Keratinocyte (primary cell): ENCODE data around the gene SMPD2. TPM values are rescaled to one million over a fixed set of nuclear protein-coding genes. Genes with fewer than 3 reads are reported as not detected.
A peak's percentile ranks its signal among the peaks of the same experiment; 100 is the strongest.

Source experiments
- DNase-seq: peaks from one replicate; pipeline ENCODE4 v3.0.0-alpha.2; 2011; ENCODE audit warnings: low read depth, missing footprints, low spot score
- FAIRE-seq: peaks from 2 replicates; lab custom pipeline; 2011; peaks lifted over from hg19 to GRCh38; lab: Jason Lieb, UNC
- H2AFZ ChIP-seq: 2 replicates; pipeline ENCODE4 v1.6.0; 2012; ENCODE audit warnings: low read length, control low read depth, inconsistent platforms; ENCODE audit not compliant: control insufficient read depth
- H3K27ac ChIP-seq: 2 replicates; pipeline ENCODE4 v1.5.1; 2011; ENCODE audit warnings: low read length; ENCODE audit not compliant: control insufficient read depth, insufficient read depth
- H3K27me3 ChIP-seq: 3 replicates; pipeline ENCODE4 v1.6.0; 2011; ENCODE audit warnings: low read length; ENCODE audit not compliant: control insufficient read depth, insufficient read depth; ENCODE audit errors: extremely low read depth
- H3K36me3 ChIP-seq, 2 experiments: 2 replicates in 1 of 2; 3 replicates in 1 of 2; pipeline ENCODE4 v1.5.1; 2011; ENCODE audit warnings: low read length in 2 of 2, mild to moderate bottlenecking in 1 of 2; ENCODE audit not compliant: control insufficient read depth in 2 of 2, insufficient read depth in 2 of 2; ENCODE audit errors: extremely low read depth in 1 of 2
- H3K4me1 ChIP-seq: 3 replicates; pipeline ENCODE4 v1.5.1; 2011; ENCODE audit warnings: low read length; ENCODE audit not compliant: control insufficient read depth, insufficient read depth; ENCODE audit errors: extremely low read depth
- H3K4me2 ChIP-seq: 3 replicates; pipeline ENCODE4 v1.6.0; 2011; ENCODE audit warnings: low read depth, low read length; ENCODE audit not compliant: control insufficient read depth, insufficient read depth; ENCODE audit errors: extremely low read depth
- H3K4me3 ChIP-seq, 3 experiments: fragments of 200-600 bp in 1 of 3; sonication (generic) in 1 of 3; 2 replicates in 2 of 3; 3 replicates in 1 of 3; pipeline ENCODE4 v1.5.1; 2011 to 2016; ENCODE audit warnings: low read length in 3 of 3, mild to moderate bottlenecking in 3 of 3, control low read depth in 2 of 3, inconsistent platforms in 1 of 3, low read depth in 1 of 3, mixed read lengths in 1 of 3, mixed run types in 1 of 3, moderate library complexity in 1 of 3; ENCODE audit not compliant: control insufficient read depth in 2 of 3, insufficient read depth in 2 of 3; ENCODE audit errors: extremely low read depth in 1 of 3
- H3K79me2 ChIP-seq: 2 replicates; pipeline ENCODE4 v1.6.0; 2012; ENCODE audit warnings: low read length; ENCODE audit not compliant: control insufficient read depth, insufficient read depth
- H3K9ac ChIP-seq: 3 replicates; pipeline ENCODE4 v1.6.0; 2011; ENCODE audit warnings: low read length; ENCODE audit not compliant: control insufficient read depth, insufficient read depth; ENCODE audit errors: extremely low read depth
- H3K9me1 ChIP-seq: 3 replicates; pipeline ENCODE4 v1.6.0; 2011; ENCODE audit warnings: low read length; ENCODE audit not compliant: control insufficient read depth, insufficient read depth; ENCODE audit errors: extremely low read depth
- H3K9me3 ChIP-seq: 2 replicates; pipeline ENCODE4 v1.5.1; 2012; ENCODE audit warnings: low read depth, low read length; ENCODE audit not compliant: control insufficient read depth
- H4K20me1 ChIP-seq: 3 replicates; pipeline ENCODE4 v1.6.0; 2011; ENCODE audit warnings: low read length; ENCODE audit not compliant: control insufficient read depth, insufficient read depth; ENCODE audit errors: extremely low read depth
- EZH2 ChIP-seq: IDR thresholded peaks from one replicate; pipeline ENCODE4 v1.6.1; 2012; ENCODE audit warnings: inconsistent platforms, mild to moderate bottlenecking, low read length, moderate library complexity
- dilution Hi-C: fragments of 300-500 bp; cut with MboI; formaldehyde crosslinking; loops from one replicate; pipeline ENCODE4 v1.7.0; 2020; ENCODE audit warnings: low sequenced_read_pairs; ENCODE audit not compliant: extremely low pct_ligation_motif_present
- polyA plus RNA-seq, 5 experiments: library from polyadenylated mRNA; depleted of rRNA in 3 of 5; stranded (reverse) in 3 of 5; stranded (forward) in 1 of 5; unstranded in 1 of 5; fragments of >200 nt; gene quantifications; 1 replicate in 1 of 5; 2 replicates in 3 of 5; 3 replicates in 1 of 5; pipeline versions ENCODE4 v1.2.1 to v1.2.3, GENCODE V29; 2011 to 2012; ENCODE audit warnings: missing spikeins in 2 of 5, low read depth in 1 of 5, low replicate concordance in 1 of 5
- TF ChIP-seq, protein P1 (sequence below), 3 experiments: IDR thresholded peaks in 1 of 3; conservative IDR thresholded peaks in 1 of 3; optimal IDR thresholded peaks in 1 of 3; 2 replicates in 2 of 3; 3 replicates in 1 of 3; pipeline versions ENCODE3 to v1.5.1; 2011; ENCODE audit warnings: low read length in 3 of 3, mild to moderate bottlenecking in 3 of 3, moderate library complexity in 2 of 3, control low read depth in 1 of 3, inconsistent platforms in 1 of 3; ENCODE audit not compliant: insufficient read depth in 2 of 3; ENCODE audit errors: extremely low read depth in 1 of 3

SMPD2 gene
- polyA plus RNA-seq, 1 donor (not counting 4 experiments of a cell fraction or from before 2014, with no cell fraction given), result 11.7 TPM

DNA sequence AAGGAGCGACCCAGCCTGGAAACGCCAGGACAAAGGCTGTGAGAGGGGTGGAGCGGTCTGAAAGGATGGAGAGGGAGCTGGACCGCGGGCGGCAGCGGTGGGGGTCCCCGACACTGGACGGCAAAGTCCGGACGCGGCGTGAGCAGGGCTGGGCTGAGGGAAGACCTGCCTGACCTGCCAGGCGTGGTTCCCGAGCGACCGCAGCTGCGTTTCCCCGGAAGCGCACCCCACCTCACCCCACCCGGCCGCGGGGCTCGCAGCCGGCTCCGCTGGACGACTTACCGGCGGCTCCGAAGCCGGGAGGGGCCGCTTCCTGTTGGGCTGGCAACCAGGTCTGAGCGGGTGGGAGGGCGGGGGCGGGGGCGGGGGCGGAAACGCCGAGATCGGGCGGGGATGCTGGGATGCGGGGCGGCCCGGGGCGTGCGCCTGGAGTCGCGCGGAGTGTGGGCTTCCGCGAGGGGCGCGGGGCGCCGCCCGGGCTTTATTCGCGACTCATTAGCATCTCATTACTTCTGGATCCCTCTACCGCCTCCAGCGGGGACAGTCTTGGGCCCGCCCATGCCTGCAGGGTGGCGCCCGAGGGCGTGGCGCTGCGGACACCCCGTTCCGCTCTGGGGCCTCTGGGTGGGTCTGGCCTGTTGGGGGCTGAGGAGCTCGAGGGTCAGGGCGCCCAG lies 15.1 kb downstream of the SMPD2 start, which contains the start of gene MICAL1:
MICAL1 (minus strand) TSS at position 336 of the 674 bp plus-strand sequence. CDS start 1,576 bp downstream, outside the sequence.
- Histone ChIP-seq H3K36me3 (peaks cover 5 to 17% of the 10 kb centered on the region in 2 experiments), H3K79me2 (peaks cover 2% of the 10 kb centered on the region), H3K9ac (peak within 1 kb of the TSS; percentile 81), H3K4me1 (peaks cover 22% of the 10 kb centered on the region), H3K4me3 (peak within 1 kb of the TSS; percentile 79 to 92 (median 79)), H3K27me3 (no peaks in the 10 kb centered on the region), H2AFZ (peak within 1 kb of the TSS; percentile 89), H3K9me1 (no peaks in the 10 kb centered on the region), H3K9me3 (no peaks in the 10 kb centered on the region), H4K20me1 (no peaks in the 10 kb centered on the region), H3K4me2 (peak within 1 kb of the TSS; percentile 79), H3K27ac (no peak within 1 kb of the TSS)
- dilution Hi-C loops, result no loop called here
- DNase-seq (no peak), FAIRE-seq (no peak)
- TF ChIP-seq, protein P1, sequence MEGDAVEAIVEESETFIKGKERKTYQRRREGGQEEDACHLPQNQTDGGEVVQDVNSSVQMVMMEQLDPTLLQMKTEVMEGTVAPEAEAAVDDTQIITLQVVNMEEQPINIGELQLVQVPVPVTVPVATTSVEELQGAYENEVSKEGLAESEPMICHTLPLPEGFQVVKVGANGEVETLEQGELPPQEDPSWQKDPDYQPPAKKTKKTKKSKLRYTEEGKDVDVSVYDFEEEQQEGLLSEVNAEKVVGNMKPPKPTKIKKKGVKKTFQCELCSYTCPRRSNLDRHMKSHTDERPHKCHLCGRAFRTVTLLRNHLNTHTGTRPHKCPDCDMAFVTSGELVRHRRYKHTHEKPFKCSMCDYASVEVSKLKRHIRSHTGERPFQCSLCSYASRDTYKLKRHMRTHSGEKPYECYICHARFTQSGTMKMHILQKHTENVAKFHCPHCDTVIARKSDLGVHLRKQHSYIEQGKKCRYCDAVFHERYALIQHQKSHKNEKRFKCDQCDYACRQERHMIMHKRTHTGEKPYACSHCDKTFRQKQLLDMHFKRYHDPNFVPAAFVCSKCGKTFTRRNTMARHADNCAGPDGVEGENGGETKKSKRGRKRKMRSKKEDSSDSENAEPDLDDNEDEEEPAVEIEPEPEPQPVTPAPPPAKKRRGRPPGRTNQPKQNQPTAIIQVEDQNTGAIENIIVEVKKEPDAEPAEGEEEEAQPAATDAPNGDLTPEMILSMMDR (optimal IDR thresholded peaks at IDR 0.05 in 1 of 3, IDR thresholded peaks at IDR 0.05 in 1 of 3, conservative IDR thresholded peaks at IDR 0.05 in 1 of 3; ENCODE audit: extremely low read depth in 1 of 3, insufficient read depth in 2 of 3, low read length in 3 of 3), result peak in 1 of 3 experiments; percentile 15
- TF ChIP-seq EZH2, result no peak

DNA sequence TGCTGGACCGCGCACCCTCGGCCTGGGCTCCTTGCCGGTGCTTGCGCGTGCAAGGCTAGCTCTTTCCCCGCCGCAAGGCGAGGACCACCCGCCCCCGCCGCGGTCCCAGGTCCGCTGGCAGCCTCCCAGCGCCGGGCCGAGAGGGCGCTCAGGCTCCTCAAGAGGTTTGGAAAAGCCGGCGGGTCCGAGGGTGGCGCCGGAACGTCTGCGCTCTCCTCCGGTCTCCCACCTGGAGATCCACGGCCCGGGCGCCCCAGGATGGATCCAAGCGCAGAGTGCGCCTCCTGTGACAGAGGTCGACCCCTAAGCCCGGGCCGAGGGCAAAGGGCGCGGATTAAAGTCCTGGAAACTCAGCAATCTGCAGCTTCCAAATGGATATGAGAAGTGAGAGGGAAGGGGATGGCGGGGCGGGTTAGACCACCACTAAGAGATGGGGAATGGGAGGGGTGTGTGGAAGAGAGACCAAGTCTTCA lies 15.6 kb downstream of the SMPD2 start:
- no peak for DNase-seq

More for the DNA sequence above, 15.6 kb downstream of the SMPD2 start:
- H3K27ac ChIP-seq, result no peak overlapping the region
- H3K36me3 ChIP-seq, result peaks cover 5 to 16% of the 10 kb centered on the region in 2 experiments
- H3K9me1 ChIP-seq, result no peaks in the 10 kb centered on the region
- H3K4me1 ChIP-seq, result peaks cover 22% of the 10 kb centered on the region
- H3K9me3 ChIP-seq, result no peaks in the 10 kb centered on the region
- FAIRE-seq, result no peak
- no peaks in the 10 kb centered on the region for H4K20me1 ChIP-seq
- peak overlapping the region; percentile 66 for H2AFZ ChIP-seq
- H3K4me2 ChIP-seq, result peak overlapping the region; percentile 79
- dilution Hi-C loops, result no loop called here
- peak overlapping the region; percentile 78 to 79 (median 79) for H3K4me3 ChIP-seq
- H3K9ac ChIP-seq, result peak overlapping the region; percentile 81
- TF ChIP-seq, protein P1 (optimal IDR thresholded peaks at IDR 0.05 in 1 of 3, IDR thresholded peaks at IDR 0.05 in 1 of 3, conservative IDR thresholded peaks at IDR 0.05 in 1 of 3; ENCODE audit: extremely low read depth in 1 of 3, insufficient read depth in 2 of 3, low read length in 3 of 3), result no peak
- TF ChIP-seq EZH2, result no peak
- peaks cover 2% of the 10 kb centered on the region for H3K79me2 ChIP-seq
- no peaks in the 10 kb centered on the region for H3K27me3 ChIP-seq
